Thyroid gland (tissue), 4 donors: ENCODE measurements around the gene APOL2. TPM values are rescaled to one million over a fixed set of nuclear protein-coding genes. Genes with fewer than 3 reads are reported as not detected.

Experiments
- DNase-seq, 2 donors: peaks; one replicate each; pipeline ENCODE4 v3.0.0-alpha.2; 2019
- H3K27ac ChIP-seq, 3 donors: fragments of 200-600 bp; sonication (generic); 1 replicate in 2 of 3; 2 replicates in 1 of 3; pipeline ENCODE4 v1.5.1; 2016 to 2019; ENCODE audit warnings: mild to moderate bottlenecking in 1 of 3, moderate library complexity in 1 of 3
- H3K27me3 ChIP-seq: fragments of 200-600 bp; sonication (generic); one replicate; pipeline ENCODE4 v1.5.1; 2019
- H3K36me3 ChIP-seq, 2 donors: fragments of 200-600 bp; sonication (generic); one replicate each; pipeline ENCODE4 v1.5.1; 2016 to 2019
- H3K4me1 ChIP-seq, 2 donors: fragments of 200-600 bp; sonication (generic); one replicate each; pipeline ENCODE4 v1.5.1; 2017 to 2019
- H3K4me3 ChIP-seq, 3 donors: fragments of 200-600 bp; sonication (generic); replicated peaks in 1 of 3; 1 replicate in 2 of 3; 2 replicates in 1 of 3; pipeline ENCODE4 v1.5.1; 2016; ENCODE audit warnings: mild to moderate bottlenecking in 1 of 3
- H3K9me3 ChIP-seq: fragments of 200-600 bp; sonication (generic); one replicate; pipeline ENCODE4 v1.5.1; 2017
- CTCF ChIP-seq, 6 experiments: fragments of 200-600 bp in 3 of 6; fragments of 450-650 bp in 3 of 6; sonication (generic) in 3 of 6; IDR thresholded peaks; one replicate each; pipeline ENCODE4 v1.5.1; 2016 to 2019; ENCODE audit warnings: antibody characterized with exemption in 6 of 6, mild to moderate bottlenecking in 2 of 6, inconsistent platforms in 1 of 6, moderate library complexity in 1 of 6
- POLR2A ChIP-seq, 2 donors: fragments of 450-650 bp; IDR thresholded peaks; one replicate each; pipeline ENCODE4 v1.6.1; 2017; ENCODE audit warnings: antibody characterized with exemption in 2 of 2, mild to moderate bottlenecking in 2 of 2, moderate library complexity in 1 of 2
- WGBS, 2 donors: methylation state at CpG; one replicate each; pipeline ENCODE4 v1.1.5; 2017; 5-methylcytosine and 5-hydroxymethylcytosine counted together
- intact Hi-C: fragments of 100-400 bp; cut with DNase I; formaldehyde crosslinking; loops from one replicate; pipeline ENCODE4 v1.15.1; 2023
- total RNA-seq, 4 donors: library from RNA; depleted of rRNA; stranded (reverse); fragments of >200 nt; gene quantifications; one replicate each; pipeline ENCODE4 v1.2.3, GENCODE V29; 2016

The APOL2 gene
- total RNA-seq, 4 donors from 2014 or later = 31.1 to 45.6 (median 35.6) TPM

DNA sequence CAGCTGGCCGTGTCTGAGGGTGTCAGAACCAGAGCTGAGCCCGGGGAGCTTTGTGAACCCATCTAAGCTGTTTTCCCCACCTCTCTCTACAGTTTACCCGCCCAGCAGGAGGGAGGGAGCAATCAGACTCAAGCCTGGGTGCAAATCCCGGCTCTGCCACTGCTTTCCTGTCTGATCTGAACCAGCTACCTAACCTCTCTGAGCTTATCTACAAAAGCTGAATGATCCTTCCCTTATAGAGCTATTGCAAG is 252 bp downstream of the APOL2 start:
- TF ChIP-seq POLR2A (IDR thresholded peaks at IDR 0.05) = no peak
- TF ChIP-seq CTCF (IDR thresholded peaks at IDR 0.05) = no peak
- intact Hi-C loops = loop anchor here (5.0 kb wide), 1 partner anchor 48 kb away; no protein-coding TSS in a partner anchor
- peak overlapping the region; percentile 16 to 45 (median 40) for H3K4me3 ChIP-seq
- peak overlapping the region; percentile 65 to 92 (median 81) for H3K27ac ChIP-seq
- H3K36me3 ChIP-seq = no peaks in the 10 kb centered on the region
- no peak for DNase-seq
- no peaks in the 10 kb centered on the region for H3K27me3 ChIP-seq
- no peaks in the 10 kb centered on the region for H3K9me3 ChIP-seq
- 0% methylated on average over 4 of the region's 4 CpGs for WGBS, 2 donors
- peaks cover 24 to 30% of the 10 kb centered on the region in 2 donors for H3K4me1 ChIP-seq

GRCh38 chr22:36238373-36239149 is 766 bp downstream of the APOL2 start:
- intact Hi-C loops = loop anchor here (5.0 kb wide), 1 partner anchor 49 kb away; no protein-coding TSS in a partner anchor
- Histone ChIP-seq H3K27me3 (no peaks in the 10 kb centered on the region), H3K9me3 (no peaks in the 10 kb centered on the region), H3K36me3 (no peaks in the 10 kb centered on the region), H3K27ac (peak overlapping the region; percentile 65 to 92 (median 81)), H3K4me3 (peak overlapping the region; percentile 16 to 45 (median 40)), H3K4me1 (peaks cover 24 to 30% of the 10 kb centered on the region in 2 donors)
- DNase-seq = peak; percentile 50 to 52
- TF ChIP-seq POLR2A (IDR thresholded peaks at IDR 0.05) = no peak
- TF ChIP-seq CTCF (IDR thresholded peaks at IDR 0.05) = no peak
- 16% methylated on average over 5 of the region's 5 CpGs for WGBS, 2 donors

DNA sequence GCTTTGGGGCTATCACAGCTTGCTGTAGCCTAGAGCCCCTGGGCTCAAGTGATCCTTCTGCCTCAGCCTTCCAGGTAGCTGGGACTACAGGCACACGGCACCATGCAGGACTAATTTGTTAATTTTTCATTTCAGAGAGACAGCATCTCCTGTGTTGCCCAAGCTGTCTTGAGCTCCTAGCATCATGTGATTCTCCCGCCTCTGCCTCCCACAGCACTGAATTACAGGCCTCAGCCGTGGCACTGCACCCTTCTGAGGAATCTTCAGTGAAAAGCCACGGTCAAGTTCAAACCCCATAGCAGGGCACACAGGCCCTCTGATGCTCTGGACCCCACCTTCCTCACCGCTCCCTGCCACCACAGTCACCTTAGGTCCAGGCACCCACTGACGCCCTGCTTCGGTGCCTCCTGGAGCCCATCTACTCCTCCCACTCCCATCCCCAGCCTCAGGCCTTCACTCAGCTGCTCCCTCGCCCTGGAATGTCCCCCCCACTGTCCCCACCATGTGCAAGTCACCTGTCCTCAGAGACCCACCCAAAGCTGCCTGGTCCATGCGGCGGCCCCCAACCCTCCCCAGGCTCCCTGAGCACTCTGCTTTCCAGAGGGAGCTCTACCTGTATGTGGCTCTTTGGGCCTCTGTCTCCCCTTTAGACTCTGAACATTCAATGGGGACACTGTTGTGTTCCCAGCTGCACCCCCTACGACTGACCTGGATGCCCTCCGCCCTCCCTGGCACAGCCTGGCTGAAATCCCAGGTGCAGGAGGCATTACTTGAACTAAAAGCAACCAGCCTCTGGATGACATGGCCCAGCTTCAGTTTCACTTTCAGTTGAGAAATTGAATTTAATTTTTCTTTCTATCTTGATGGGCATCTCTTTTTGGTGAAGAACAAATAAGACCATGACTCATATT is 1.6 kb downstream of the APOL2 start:
- 72 to 79% methylated on average over 12 of the region's 12 CpGs for whole genome bisulfite sequencing, 2 donors

DNA sequence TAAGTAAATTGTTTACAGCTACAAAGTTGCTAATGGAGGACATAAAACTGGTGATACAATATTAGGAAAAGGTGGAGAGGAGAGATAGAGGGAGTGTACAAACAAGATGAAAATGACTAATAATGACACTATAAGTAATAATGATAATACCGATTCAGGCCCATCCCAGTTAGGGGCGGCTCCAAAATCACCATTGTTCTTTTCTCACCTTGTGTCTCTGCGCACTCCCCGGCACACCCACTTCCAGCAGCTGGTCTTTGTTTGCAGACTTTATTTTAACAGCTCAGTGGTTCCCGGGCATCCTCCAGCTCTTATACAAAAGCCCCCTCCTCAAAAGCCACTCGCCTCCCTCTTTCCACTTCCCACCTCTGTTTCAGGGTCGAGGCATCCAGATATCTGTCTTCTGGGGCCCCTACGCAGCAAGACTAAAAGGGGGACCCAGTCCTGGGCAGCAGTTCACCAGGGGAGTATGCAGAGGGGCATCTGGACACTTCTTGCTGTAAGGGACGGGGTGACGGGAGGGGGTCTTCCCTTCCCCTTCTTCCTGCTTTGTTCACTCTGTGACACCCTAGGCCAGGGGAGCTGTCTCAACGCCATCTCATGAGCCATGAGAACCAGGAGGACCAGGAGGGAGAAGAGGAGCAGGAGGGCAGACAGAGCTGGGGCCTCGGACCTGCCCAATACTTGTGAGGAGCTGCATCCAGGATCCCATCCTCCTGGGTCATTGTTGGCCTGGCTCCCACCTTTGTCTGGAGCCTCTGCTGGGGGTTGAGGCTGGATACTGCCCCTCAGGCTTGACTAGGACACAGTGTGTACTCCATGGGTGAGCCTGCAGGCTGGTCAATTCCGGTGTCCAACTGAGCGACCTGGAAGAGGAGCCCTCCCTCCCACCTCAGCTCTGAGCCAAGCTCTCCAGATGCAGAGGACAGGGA is 2.7 kb downstream of the APOL2 start:
- intact Hi-C loops = loop anchor here (5.0 kb wide), 1 partner anchor 51 kb away; no protein-coding TSS in a partner anchor
- DNase-seq = no peak
- Histone ChIP-seq H3K4me1 (peaks cover 24 to 30% of the 10 kb centered on the region in 2 donors), H3K4me3 (peak overlapping the region in 1 of 3 donors; percentile 40), H3K9me3 (no peaks in the 10 kb centered on the region), H3K36me3 (peaks cover 8% of the 10 kb centered on the region in 2 donors), H3K27me3 (no peaks in the 10 kb centered on the region), H3K27ac (peak overlapping the region in 1 of 3 donors; percentile 81)
- WGBS, 2 donors = 77 to 87% methylated on average over 14 of the region's 14 CpGs
- no peak for TF ChIP-seq POLR2A (IDR thresholded peaks at IDR 0.05)
- no peak for TF ChIP-seq CTCF (IDR thresholded peaks at IDR 0.05)

More for the DNA sequence above, 1.6 kb downstream of the APOL2 start:
- Histone ChIP-seq H3K36me3 (peaks cover 6 to 7% of the 10 kb centered on the region in 2 donors), H3K9me3 (no peaks in the 10 kb centered on the region), H3K4me3 (peak overlapping the region in 2 of 3 donors; percentile 16 to 40), H3K27me3 (no peaks in the 10 kb centered on the region), H3K27ac (peak overlapping the region in 2 of 3 donors; percentile 81 to 92), H3K4me1 (peaks cover 24 to 30% of the 10 kb centered on the region in 2 donors)
- intact Hi-C loops = loop anchor here (5.0 kb wide), 1 partner anchor 50 kb away; no protein-coding TSS in a partner anchor
- DNase-seq = peak; percentile 38 to 53
- no peak for TF ChIP-seq CTCF (IDR thresholded peaks at IDR 0.05)
- no peak for TF ChIP-seq POLR2A (IDR thresholded peaks at IDR 0.05)
